ENCODE measurements around the gene DAPK1.

Gene DAPK1

GRCh38 chr9:87497604-87498045 is at the start of gene DAPK1:
DAPK1 (plus strand) TSS chr9:87497867; CDS start chr9:87499078, 1,211 bp downstream.
- no peak for DNase-seq

GRCh38 chr9:87451149-87451548 is 46.5 kb upstream of the DAPK1 start:
- no peak for DNase-seq

DNA sequence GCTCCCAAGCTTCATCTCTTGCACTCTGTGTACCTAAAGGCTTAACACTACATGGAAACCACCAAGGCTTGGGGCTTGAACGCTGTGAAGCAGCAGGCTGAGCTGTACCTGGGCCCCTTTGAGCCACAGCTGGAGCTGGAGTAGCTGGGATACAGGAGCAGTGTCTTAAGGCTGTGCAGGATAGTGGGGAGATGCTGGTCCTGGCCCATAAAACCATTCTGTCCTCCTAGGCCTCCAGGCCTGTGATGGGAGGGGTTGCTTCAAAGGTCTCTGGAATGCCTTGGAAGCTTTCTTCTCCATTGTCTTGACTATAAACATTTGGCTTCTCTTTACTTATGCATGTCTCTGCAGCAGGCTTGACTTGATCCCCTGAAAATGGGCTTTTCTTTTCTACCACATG is 42.3 kb upstream of the DAPK1 start:
- DNase-seq = no peak

- DNase-seq = no peak
Observed at GRCh38 chr9:87461256-87461655, 36.4 kb upstream of the DAPK1 start.

DNA sequence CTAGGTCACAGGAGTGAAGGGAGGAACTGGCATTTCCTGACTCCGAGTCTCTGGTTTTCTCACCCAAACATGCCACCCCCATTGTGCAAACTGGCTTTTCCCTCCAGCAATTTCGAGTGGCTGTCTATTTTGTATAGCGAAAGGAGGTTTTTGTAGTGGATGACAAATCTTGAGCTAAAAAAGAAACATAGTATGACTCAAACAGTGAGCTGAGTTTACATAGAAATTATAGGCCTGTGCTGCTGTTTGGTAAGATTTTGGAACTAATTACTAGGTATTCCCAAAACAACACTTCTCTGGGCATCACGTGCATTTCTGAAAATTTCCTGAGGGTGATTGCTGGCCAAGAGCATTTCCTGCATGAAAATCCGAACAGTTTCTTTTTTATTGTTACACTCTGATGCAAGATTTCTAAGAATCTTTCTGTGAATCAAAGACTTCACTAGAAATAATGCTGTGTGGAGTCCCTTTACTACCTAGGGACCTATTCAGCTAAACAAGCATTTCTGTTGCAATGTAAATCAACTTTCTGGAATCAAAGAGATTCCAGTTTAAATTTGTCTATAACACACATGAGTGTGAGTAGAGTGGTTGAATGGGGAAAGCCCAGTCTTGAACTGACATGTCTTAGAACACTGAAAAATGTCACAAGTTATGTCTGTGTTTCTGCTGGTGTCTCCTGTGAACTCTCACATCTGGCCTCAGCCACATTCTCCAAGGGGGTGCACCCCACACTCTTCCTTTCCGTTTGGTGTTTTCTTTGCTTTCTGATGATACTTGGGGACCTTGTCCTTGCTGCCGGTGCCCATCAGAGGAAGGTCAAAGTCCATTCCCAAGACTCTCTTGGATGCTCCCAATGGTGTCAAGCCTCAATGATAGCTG is 33.3 kb upstream of the DAPK1 start:
- no peak for DNase-seq

DNA sequence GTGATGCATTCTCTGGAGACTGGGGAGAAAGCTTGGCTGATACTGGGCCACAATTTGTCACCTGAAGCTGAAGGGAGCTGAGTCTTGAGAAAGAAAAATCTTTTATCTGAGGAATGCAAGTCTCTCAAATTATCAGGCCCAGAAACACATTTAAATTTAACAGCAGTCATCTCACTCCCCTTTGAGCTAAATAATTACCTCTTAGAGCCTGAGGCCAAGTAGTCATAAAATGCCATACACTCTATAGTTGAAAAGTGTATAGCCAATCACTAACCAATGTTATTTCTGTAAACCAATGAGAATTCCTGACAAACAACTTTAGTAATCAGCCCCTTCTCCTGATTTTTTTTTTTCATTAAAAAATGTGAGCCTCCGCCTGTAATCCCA is 32.7 kb upstream of the DAPK1 start:
- no peak for DNase-seq

- no peak for DNase-seq
Observed at GRCh38 chr9:87465816-87466215, 31.9 kb upstream of the DAPK1 start.

GRCh38 chr9:87467187-87467586 is 30.5 kb upstream of the DAPK1 start:
- DNase-seq = no peak

GRCh38 chr9:87469793-87470465 is 27.7 kb upstream of the DAPK1 start:
- DNase-seq = no peak

DNA sequence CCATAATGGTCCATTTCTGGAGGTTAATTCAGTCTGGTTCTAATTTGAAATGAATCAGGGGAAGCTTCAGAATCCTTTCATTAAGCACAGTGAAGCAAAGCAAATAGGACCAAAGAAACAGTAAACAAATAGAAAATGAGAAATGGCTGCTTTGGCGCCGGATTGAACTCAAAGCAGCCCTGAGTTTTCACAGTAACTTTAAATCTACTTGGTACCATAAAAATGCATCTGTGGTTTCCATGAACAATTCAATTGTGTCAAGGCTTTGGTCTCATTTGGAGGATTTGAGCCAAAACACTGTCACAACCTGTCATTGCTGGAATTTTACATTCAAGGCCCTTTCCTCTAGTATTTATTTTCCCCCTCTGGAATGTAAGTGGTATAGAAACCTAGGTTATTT is 25.9 kb upstream of the DAPK1 start:
- DNase-seq = no peak

GRCh38 chr9:87475463-87475862 is 22.2 kb upstream of the DAPK1 start:
- DNase-seq = no peak

GRCh38 chr9:87478226-87478992 is 19.3 kb upstream of the DAPK1 start:
- no peak for DNase-seq

DNA sequence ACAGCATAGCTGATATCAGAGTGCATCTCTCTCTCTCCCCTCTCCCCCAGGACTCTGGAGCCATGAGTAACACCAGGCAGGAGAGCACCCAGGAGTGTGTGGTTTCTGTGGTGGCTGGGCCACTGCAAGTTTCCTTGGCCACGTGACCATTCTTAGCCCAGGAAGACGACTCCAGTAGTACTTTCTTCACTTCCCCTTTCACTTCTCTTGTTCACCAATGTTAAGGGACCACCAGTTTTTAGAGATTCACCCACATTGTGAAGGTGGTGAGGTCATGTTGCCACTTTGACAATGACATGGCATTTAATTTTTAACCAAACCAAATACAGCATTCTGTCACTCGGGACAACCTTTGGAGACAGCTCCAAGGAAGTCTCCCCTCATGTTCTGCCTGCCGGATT is 17.9 kb upstream of the DAPK1 start:
- DNase-seq = no peak

GRCh38 chr9:87481890-87482855 is 15.5 kb upstream of the DAPK1 start:
- no peak for DNase-seq

DNA sequence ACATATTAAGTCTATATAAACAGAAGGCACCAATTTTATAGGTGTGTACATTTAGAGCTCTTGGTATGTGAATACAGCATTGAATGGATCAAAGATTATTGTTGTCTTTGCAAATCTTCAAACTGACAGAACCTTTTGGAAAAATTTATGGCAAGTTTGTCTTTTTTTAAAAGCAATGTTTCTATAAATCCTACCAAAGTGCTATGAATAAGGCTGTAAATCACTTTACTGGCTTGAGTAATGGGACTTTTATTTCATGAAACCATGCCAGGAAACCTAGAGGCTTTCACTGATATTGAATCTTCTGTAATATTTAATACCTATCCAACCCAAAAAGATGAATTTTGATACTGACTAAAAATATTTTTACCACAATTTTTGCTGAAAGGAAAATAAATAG is 7.4 kb upstream of the DAPK1 start:
- DNase-seq = no peak

GRCh38 chr9:87490907-87491306 is 6.8 kb upstream of the DAPK1 start:
- DNase-seq = no peak

- DNase-seq = no peak
Observed at GRCh38 chr9:87491523-87491922, 6.1 kb upstream of the DAPK1 start.

GRCh38 chr9:87492642-87493041 is 5.0 kb upstream of the DAPK1 start:
- no peak for DNase-seq

DNA sequence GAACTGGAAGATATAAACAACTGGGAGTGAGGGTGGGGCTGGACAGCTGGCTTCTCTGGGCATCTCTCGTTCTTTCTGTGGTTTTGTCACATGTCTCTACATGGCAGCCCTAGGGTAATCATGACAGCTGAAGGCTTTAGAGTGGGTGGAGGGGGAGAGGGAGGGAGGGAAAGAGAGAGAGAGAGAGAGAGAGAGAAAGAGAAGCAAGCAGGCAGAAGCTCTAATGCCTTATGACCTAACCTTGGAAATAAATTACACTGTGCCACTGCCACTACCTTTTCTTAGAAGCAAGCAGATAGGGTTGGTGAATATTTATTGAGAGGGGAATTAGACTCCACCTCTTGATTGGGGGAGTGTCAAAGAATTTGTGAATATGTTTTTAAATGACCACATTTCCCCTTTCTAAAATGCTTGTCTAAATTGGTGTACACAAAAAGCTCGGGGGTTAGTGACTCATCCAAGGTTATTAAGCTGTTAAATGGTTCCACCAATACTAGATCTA is 2.6 kb upstream of the DAPK1 start:
- no peak for DNase-seq

GRCh38 chr9:87497080-87497603 is 525 bp upstream of the DAPK1 start:
- DNase-seq = no peak

DNA sequence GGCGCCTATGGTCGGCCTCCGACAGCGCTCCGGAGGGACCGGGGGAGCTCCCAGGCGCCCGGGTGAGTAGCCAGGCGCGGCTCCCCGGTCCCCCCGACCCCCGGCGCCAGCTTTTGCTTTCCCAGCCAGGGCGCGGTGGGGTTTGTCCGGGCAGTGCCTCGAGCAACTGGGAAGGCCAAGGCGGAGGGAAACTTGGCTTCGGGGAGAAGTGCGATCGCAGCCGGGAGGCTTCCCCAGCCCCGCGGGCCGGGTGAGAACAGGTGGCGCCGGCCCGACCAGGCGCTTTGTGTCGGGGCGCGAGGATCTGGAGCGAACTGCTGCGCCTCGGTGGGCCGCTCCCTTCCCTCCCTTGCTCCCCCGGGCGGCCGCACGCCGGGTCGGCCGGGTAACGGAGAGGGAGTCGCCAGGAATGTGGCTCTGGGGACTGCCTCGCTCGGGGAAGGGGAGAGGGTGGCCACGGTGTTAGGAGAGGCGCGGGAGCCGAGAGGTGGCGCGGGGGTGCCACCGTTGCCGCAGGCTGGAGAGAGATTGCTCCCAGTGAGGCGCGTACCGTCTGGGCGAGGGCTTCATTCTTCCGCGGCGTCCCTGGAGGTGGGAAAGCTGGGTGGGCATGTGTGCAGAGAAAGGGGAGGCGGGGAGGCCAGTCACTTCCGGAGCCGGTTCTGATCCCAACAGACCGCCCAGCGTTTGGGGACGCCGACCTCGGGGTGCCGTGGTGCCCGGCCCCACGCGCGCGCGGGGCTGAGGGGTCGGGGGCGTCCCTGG is 561 bp downstream of the DAPK1 start:
- DNase-seq = no peak

Data from NCI-H2227 treated with DMSO at 0.1 percent for 48 hours (cell line).